HEK293 (cell line): ENCODE data around the gene LARP6.

Experiments used
- CTCF ChIP-seq: fragments of 450-650 bp; formaldehyde crosslinking; IDR thresholded peaks from 2 replicates; pipeline ENCODE4 v1.5.1; 2016; ENCODE audit warnings: missing biosample characterization, missing genetic modification characterization
- OVOL3 ChIP-seq: fragments of 450-650 bp; formaldehyde crosslinking; IDR thresholded peaks from 2 replicates; pipeline ENCODE4 v1.5.1; 2016; ENCODE audit warnings: missing biosample characterization, missing genetic modification characterization
- RBAK ChIP-seq: fragments of 450-650 bp; formaldehyde crosslinking; IDR thresholded peaks from 2 replicates; pipeline ENCODE4 v1.5.1; 2016; ENCODE audit warnings: missing biosample characterization, missing genetic modification characterization
- YY1 ChIP-seq: fragments of 450-650 bp; formaldehyde crosslinking; IDR thresholded peaks from 2 replicates; pipeline ENCODE4 v1.5.1; 2018; ENCODE audit warnings: missing biosample characterization, missing genetic modification characterization
- ZNF274 ChIP-seq, 2 experiments: fragments of 200-500 bp in 1 of 2; fragments of 450-650 bp in 1 of 2; sonication (Bioruptor generic) in 1 of 2; formaldehyde crosslinking in 1 of 2; IDR thresholded peaks; 2 replicates each; pipeline versions ENCODE4 v1.5.1 to v1.6.1; 2014 to 2016; ENCODE audit warnings: borderline replicate concordance in 1 of 2, inconsistent platforms in 1 of 2, low read length in 1 of 2, missing biosample characterization in 1 of 2, missing genetic modification characterization in 1 of 2
- ZNF423 ChIP-seq: fragments of 450-650 bp; formaldehyde crosslinking; IDR thresholded peaks from 2 replicates; pipeline ENCODE4 v1.5.1; 2016; ENCODE audit warnings: missing biosample characterization, missing genetic modification characterization
- ZNF549 ChIP-seq: fragments of 450-650 bp; IDR thresholded peaks from 2 replicates; pipeline ENCODE4 v1.5.1; 2018; ENCODE audit warnings: missing biosample characterization, missing genetic modification characterization, mild to moderate bottlenecking, inconsistent platforms, moderate library complexity
- ZNF621 ChIP-seq: fragments of 450-650 bp; formaldehyde crosslinking; IDR thresholded peaks from 2 replicates; pipeline ENCODE4 v1.5.1; 2017; ENCODE audit warnings: missing biosample characterization, missing genetic modification characterization
- ZNF645 ChIP-seq: fragments of 450-650 bp; formaldehyde crosslinking; IDR thresholded peaks from 2 replicates; pipeline ENCODE4; 2016; ENCODE audit warnings: missing biosample characterization, missing genetic modification characterization
- ZSCAN23 ChIP-seq: fragments of 450-650 bp; formaldehyde crosslinking; IDR thresholded peaks from 2 replicates; pipeline ENCODE4 v1.5.1; 2016; ENCODE audit warnings: missing biosample characterization, missing genetic modification characterization

GRCh38 chr15:70817266-70817665 is 36.7 kb downstream of the LARP6 start:
- TF ChIP-seq RBAK (tag by site-specific recombination) (no peak), YY1 (tag by site-specific recombination) (no peak), ZNF645 (tag by site-specific recombination) (no peak), CTCF (no peak), OVOL3 (no peak), ZNF621 (tag by site-specific recombination) (no peak), ZSCAN23 (tag by site-specific recombination) (no peak), ZNF274 (IDR thresholded peaks at IDR 0.05; ENCODE audit: low read length) (no peak), ZNF274 (tag by site-specific recombination; IDR thresholded peaks at IDR 0.05; ENCODE audit: borderline replicate concordance) (no peak), ZNF549 (tag by site-specific recombination) (no peak), ZNF423 (no peak)
